ENCODE results near the gene CUEDC1.

CUEDC1 gene

GRCh38 chr17:57957120-57957850, 2.1 kb upstream of the CUEDC1 start:
- DNase-seq: no peak

GRCh38 chr17:57956291-57957119, 1.3 kb upstream of the CUEDC1 start:
- DNase-seq: no peak

- peak; percentile 20 for DNase-seq
Measured at GRCh38 chr17:57954397-57955182, 622 bp downstream of the CUEDC1 start.

- no peak for DNase-seq
Measured at GRCh38 chr17:57953705-57954396, 1.4 kb downstream of the CUEDC1 start.

GRCh38 chr17:57953219-57953618, 2.0 kb downstream of the CUEDC1 start:
- no peak for DNase-seq

GRCh38 chr17:57949649-57950048, 5.6 kb downstream of the CUEDC1 start:
- DNase-seq: peak; percentile 67

- DNase-seq: peak; percentile 92
Measured at GRCh38 chr17:57948555-57949420, 6.4 kb downstream of the CUEDC1 start.

- DNase-seq: no peak
Measured at GRCh38 chr17:57948169-57948554, 7.0 kb downstream of the CUEDC1 start.

- no peak for DNase-seq
Measured at GRCh38 chr17:57947369-57947768, 7.8 kb downstream of the CUEDC1 start.

- peak; percentile 96 for DNase-seq
Measured at GRCh38 chr17:57946798-57947358, 8.3 kb downstream of the CUEDC1 start.

GRCh38 chr17:57945996-57946797, 9.0 kb downstream of the CUEDC1 start:
- peak; percentile 50 for DNase-seq

- DNase-seq: no peak
Measured at GRCh38 chr17:57944908-57945307, 10.3 kb downstream of the CUEDC1 start.

GRCh38 chr17:57943645-57944044, 11.6 kb downstream of the CUEDC1 start:
- DNase-seq: no peak

GRCh38 chr17:57943140-57943539, 12.1 kb downstream of the CUEDC1 start:
- DNase-seq: peak; percentile 83

GRCh38 chr17:57941384-57942370, 13.5 kb downstream of the CUEDC1 start:
- DNase-seq: no peak

GRCh38 chr17:57940653-57941329, 14.4 kb downstream of the CUEDC1 start:
- DNase-seq: no peak

GRCh38 chr17:57940231-57940630, 15.0 kb downstream of the CUEDC1 start:
- DNase-seq: no peak

GRCh38 chr17:57939797-57940196, 15.4 kb downstream of the CUEDC1 start:
- peak; percentile 83 for DNase-seq

GRCh38 chr17:57938061-57938502, 17.1 kb downstream of the CUEDC1 start:
- no peak for DNase-seq

Data from suppressor macrophage treated with lipopolysaccharide for 4 hours (primary cell).